HEK293 (cell line): Measurements from ENCODE around the gene BRD3.

ENCODE experiments used
- CTCF ChIA-PET: fragments of 350-600 bp; formaldehyde crosslinking; extraction: SDS; loops from one replicate; lab custom pipeline; 2021; ENCODE audit warnings: antibody characterized with exemption; lab: Yijun Ruan, JAX
- POLR2A ChIA-PET: fragments of 300-600 bp; formaldehyde crosslinking; extraction: SDS; loops from one replicate; lab custom pipeline; 2020; ENCODE audit warnings: antibody characterized with exemption, inconsistent platforms; lab: Yijun Ruan, JAX
- H3K27ac ChIP-seq: fragments of 200-500 bp; sonication (Bioruptor generic); 2 replicates; pipeline ENCODE4 v1.5.1; 2014; ENCODE audit warnings: low read depth, low read length, control low read depth, inconsistent platforms; ENCODE audit errors: extremely low read depth
- H3K36me3 ChIP-seq, 2 experiments: fragments of 200-500 bp in 1 of 2; sonication (Bioruptor generic) in 1 of 2; 1 replicate in 1 of 2; 2 replicates in 1 of 2; pipeline ENCODE4 v1.5.1; 2014 to 2017; ENCODE audit warnings: inconsistent platforms in 2 of 2, low read length in 2 of 2; ENCODE audit not compliant: control insufficient read depth in 2 of 2, insufficient read depth in 1 of 2
- H3K4me1 ChIP-seq: fragments of 200-500 bp; sonication (Bioruptor generic); 2 replicates; pipeline ENCODE4 v1.5.1; 2014; ENCODE audit warnings: mild to moderate bottlenecking, low read length, inconsistent platforms; ENCODE audit not compliant: control insufficient read depth, insufficient read depth
- H3K4me3 ChIP-seq: 2 replicates; pipeline ENCODE4 v1.5.1; 2011; ENCODE audit warnings: low read depth, mild to moderate bottlenecking, control low read depth, low read length, moderate library complexity
- H3K9me3 ChIP-seq: fragments of 200-500 bp; sonication (Bioruptor generic); 2 replicates; pipeline ENCODE4 v1.5.1; 2014; ENCODE audit warnings: low read depth, low read length, inconsistent platforms; ENCODE audit not compliant: control insufficient read depth, insufficient read depth
- CTCF ChIP-seq: fragments of 450-650 bp; formaldehyde crosslinking; IDR thresholded peaks from 2 replicates; pipeline ENCODE4 v1.5.1; 2016; ENCODE audit warnings: missing biosample characterization, missing genetic modification characterization
- GFI1B ChIP-seq: fragments of 450-650 bp; formaldehyde crosslinking; IDR thresholded peaks from 2 replicates; pipeline ENCODE4 v1.5.1; 2016; ENCODE audit warnings: missing biosample characterization, missing genetic modification characterization
- IKZF3 ChIP-seq: fragments of 450-650 bp; IDR thresholded peaks from 2 replicates; pipeline ENCODE4 v1.5.0; 2018; ENCODE audit warnings: missing biosample characterization, mild to moderate bottlenecking, missing genetic modification characterization, moderate library complexity
- KLF10 ChIP-seq: fragments of 450-650 bp; IDR thresholded peaks from 2 replicates; pipeline ENCODE4 v1.5.1; 2018; ENCODE audit warnings: missing biosample characterization, mild to moderate bottlenecking, missing genetic modification characterization
- WT1 ChIP-seq: fragments of 450-650 bp; formaldehyde crosslinking; IDR thresholded peaks from 2 replicates; pipeline ENCODE4 v1.5.1; 2016; ENCODE audit warnings: missing biosample characterization, missing genetic modification characterization
- ZBTB48 ChIP-seq: fragments of 450-650 bp; formaldehyde crosslinking; IDR thresholded peaks from 2 replicates; pipeline ENCODE4 v1.5.1; 2016; ENCODE audit warnings: missing biosample characterization, missing genetic modification characterization
- ZFP3 ChIP-seq: fragments of 450-650 bp; formaldehyde crosslinking; IDR thresholded peaks from 2 replicates; pipeline ENCODE4 v1.5.1; 2016; ENCODE audit warnings: low read depth, missing biosample characterization, missing genetic modification characterization
- ZNF146 ChIP-seq: fragments of 450-650 bp; formaldehyde crosslinking; IDR thresholded peaks from 2 replicates; pipeline ENCODE4 v1.5.1; 2016; ENCODE audit warnings: missing biosample characterization, missing genetic modification characterization
- ZNF433 ChIP-seq: fragments of 450-650 bp; formaldehyde crosslinking; IDR thresholded peaks from 2 replicates; pipeline ENCODE4 v1.5.1; 2016; ENCODE audit warnings: missing biosample characterization, missing genetic modification characterization, low read depth
- ZNF510 ChIP-seq: fragments of 450-650 bp; formaldehyde crosslinking; IDR thresholded peaks from 2 replicates; pipeline ENCODE4 v1.5.1; 2018; ENCODE audit warnings: mild to moderate bottlenecking, missing genetic modification characterization, missing biosample characterization; ENCODE audit not compliant: insufficient replicate concordance
- ZNF521 ChIP-seq: fragments of 450-650 bp; formaldehyde crosslinking; IDR thresholded peaks from 2 replicates; pipeline ENCODE4 v1.5.1; 2017; ENCODE audit warnings: missing biosample characterization, mild to moderate bottlenecking, missing genetic modification characterization
- ZNF623 ChIP-seq: fragments of 450-650 bp; formaldehyde crosslinking; IDR thresholded peaks from 2 replicates; pipeline ENCODE4 v1.5.1; 2016; ENCODE audit warnings: missing biosample characterization, missing genetic modification characterization
- ZNF639 ChIP-seq: fragments of 450-650 bp; formaldehyde crosslinking; IDR thresholded peaks from 2 replicates; pipeline ENCODE4 v1.5.1; 2016; ENCODE audit warnings: missing biosample characterization, missing genetic modification characterization
- ZNF645 ChIP-seq: fragments of 450-650 bp; formaldehyde crosslinking; IDR thresholded peaks from 2 replicates; pipeline ENCODE4; 2016; ENCODE audit warnings: missing biosample characterization, missing genetic modification characterization
- ZNF658 ChIP-seq: fragments of 450-650 bp; formaldehyde crosslinking; IDR thresholded peaks from 2 replicates; pipeline ENCODE4; 2016; ENCODE audit warnings: missing biosample characterization, missing genetic modification characterization
- ZNF660 ChIP-seq: fragments of 450-650 bp; IDR thresholded peaks from 2 replicates; pipeline ENCODE4 v1.5.1; 2018; ENCODE audit warnings: missing biosample characterization, mild to moderate bottlenecking, missing genetic modification characterization
- ZNF664 ChIP-seq: fragments of 450-650 bp; formaldehyde crosslinking; IDR thresholded peaks from 2 replicates; pipeline ENCODE4 v1.5.1; 2016; ENCODE audit warnings: missing biosample characterization, missing genetic modification characterization
- ZNF692 ChIP-seq: fragments of 450-650 bp; formaldehyde crosslinking; IDR thresholded peaks from 2 replicates; pipeline ENCODE4 v1.5.1; 2016; ENCODE audit warnings: missing biosample characterization, missing genetic modification characterization
- ZSCAN23 ChIP-seq: fragments of 450-650 bp; formaldehyde crosslinking; IDR thresholded peaks from 2 replicates; pipeline ENCODE4 v1.5.1; 2016; ENCODE audit warnings: missing biosample characterization, missing genetic modification characterization
- TF ChIP-seq, protein P1 (sequence below): fragments of 450-650 bp; formaldehyde crosslinking; IDR thresholded peaks from 2 replicates; pipeline ENCODE4 v1.5.1; 2016; ENCODE audit warnings: missing biosample characterization, missing genetic modification characterization
- TF ChIP-seq, protein P2 (sequence below): fragments of 450-650 bp; formaldehyde crosslinking; IDR thresholded peaks from 2 replicates; pipeline ENCODE4 v1.5.1; 2016; ENCODE audit warnings: missing biosample characterization, missing genetic modification characterization

BRD3 gene

DNA sequence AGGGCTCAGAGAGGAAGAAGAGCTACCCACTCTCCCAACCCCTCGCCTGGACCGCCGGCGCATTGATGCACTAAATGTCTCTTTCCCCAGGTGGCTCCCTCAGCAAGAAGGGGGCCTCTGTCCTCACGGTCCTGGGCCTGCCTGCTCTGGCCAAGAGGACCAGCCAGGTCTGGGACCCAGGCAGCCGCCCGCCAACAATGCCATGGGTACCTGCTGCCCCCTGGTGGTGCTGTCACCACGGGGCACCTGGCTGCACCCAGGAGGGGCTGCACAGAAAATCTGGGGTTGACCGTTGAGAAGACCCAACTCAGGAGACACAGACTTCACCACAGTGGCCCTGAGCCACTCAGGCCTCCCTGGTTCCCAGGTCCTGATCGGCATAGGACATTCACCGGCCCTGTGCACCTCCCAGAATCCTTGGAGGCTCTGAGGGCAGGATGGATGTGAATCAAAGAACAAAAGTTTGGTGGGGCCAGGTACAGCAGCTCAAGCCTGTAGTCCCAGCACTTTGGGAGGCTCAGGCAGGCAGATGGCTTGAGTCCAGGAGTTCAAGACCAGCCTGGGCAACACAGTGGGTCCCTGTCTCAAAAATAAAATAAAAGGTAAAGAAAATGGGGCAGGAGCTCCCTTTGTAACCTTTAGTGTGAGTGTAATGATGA lies 73.3 kb downstream of the BRD3 start (continued):
- TF ChIP-seq WT1: no peak
- TF ChIP-seq ZNF692 (tag by site-specific recombination): no peak
- 0 out of 2 replicates have a peak, but pooled peaks have one; percentile 42 for TF ChIP-seq ZNF660
- no peak for TF ChIP-seq ZNF510
- no peak for TF ChIP-seq ZNF658
- no peak for TF ChIP-seq ZNF433 (tag by site-specific recombination)
- no peak for TF ChIP-seq ZNF623 (tag by site-specific recombination)

GRCh38 chr9:133993635-133994253 lies 74.1 kb downstream of the BRD3 start:
- ChIA-PET POLR2A (interaction anchor here (0.6 to 1.9 kb wide), 6 partner anchors 95 to 211 kb away, joined by 3 to 14 read pairs (median 4); no protein-coding TSS in a partner anchor), CTCF (interaction anchor here (0.5 to 5.4 kb wide), 54 partner anchors 9 to 949 kb away, joined by 3 to 200 read pairs (median 4); partner anchors contain the start of genes BRD3OS and SARDH)
- Histone ChIP-seq H3K27ac (no peak overlapping the region), H3K4me1 (peaks cover 8% of the 10 kb centered on the region; the same call in 1 of the 2 replicates), H3K4me3 (no peak overlapping the region), H3K9me3 (no peaks in the 10 kb centered on the region), H3K36me3 (no peaks in the 10 kb centered on the region)
- TF ChIP-seq, protein P1, sequence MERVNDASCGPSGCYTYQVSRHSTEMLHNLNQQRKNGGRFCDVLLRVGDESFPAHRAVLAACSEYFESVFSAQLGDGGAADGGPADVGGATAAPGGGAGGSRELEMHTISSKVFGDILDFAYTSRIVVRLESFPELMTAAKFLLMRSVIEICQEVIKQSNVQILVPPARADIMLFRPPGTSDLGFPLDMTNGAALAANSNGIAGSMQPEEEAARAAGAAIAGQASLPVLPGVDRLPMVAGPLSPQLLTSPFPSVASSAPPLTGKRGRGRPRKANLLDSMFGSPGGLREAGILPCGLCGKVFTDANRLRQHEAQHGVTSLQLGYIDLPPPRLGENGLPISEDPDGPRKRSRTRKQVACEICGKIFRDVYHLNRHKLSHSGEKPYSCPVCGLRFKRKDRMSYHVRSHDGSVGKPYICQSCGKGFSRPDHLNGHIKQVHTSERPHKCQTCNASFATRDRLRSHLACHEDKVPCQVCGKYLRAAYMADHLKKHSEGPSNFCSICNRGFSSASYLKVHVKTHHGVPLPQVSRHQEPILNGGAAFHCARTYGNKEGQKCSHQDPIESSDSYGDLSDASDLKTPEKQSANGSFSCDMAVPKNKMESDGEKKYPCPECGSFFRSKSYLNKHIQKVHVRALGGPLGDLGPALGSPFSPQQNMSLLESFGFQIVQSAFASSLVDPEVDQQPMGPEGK: no peak
- TF ChIP-seq CTCF (tag by site-specific recombination) (no peak), ZBTB48 (tag by site-specific recombination) (no peak), ZNF146 (tag by site-specific recombination) (no peak), IKZF3 (tag by site-specific recombination) (no peak)

- Histone ChIP-seq H3K36me3 (no peaks in the 10 kb centered on the region), H3K9me3 (no peaks in the 10 kb centered on the region), H3K27ac (peak overlapping the region; percentile 71; the same call in 1 of the 2 replicates), H3K4me3 (peak overlapping the region; percentile 74), H3K4me1 (peaks cover 8% of the 10 kb centered on the region; the same call in 1 of the 2 replicates)
- ChIA-PET CTCF (interaction anchor here (0.6 to 5.4 kb wide), 38 partner anchors 8 to 819 kb away, joined by 3 to 200 read pairs (median 4); partner anchors contain the start of genes BRD3OS and SARDH), POLR2A (interaction anchor here (0.6 to 1.9 kb wide), 7 partner anchors 52 to 211 kb away, joined by 3 to 14 read pairs (median 3); no protein-coding TSS in a partner anchor)
- TF ChIP-seq KLF10 (tag by site-specific recombination) (peak; percentile 66; the same call in 1 of the 2 replicates), ZNF645 (tag by site-specific recombination) (no peak), ZSCAN23 (tag by site-specific recombination) (no peak), ZNF639 (tag by site-specific recombination) (0 out of 2 replicates have a peak, but pooled peaks have one; percentile 36), ZNF664 (tag by site-specific recombination) (no peak), ZFP3 (tag by site-specific recombination) (no peak), GFI1B (tag by site-specific recombination) (no peak), ZNF521 (tag by site-specific recombination) (no peak)
- TF ChIP-seq, protein P2, sequence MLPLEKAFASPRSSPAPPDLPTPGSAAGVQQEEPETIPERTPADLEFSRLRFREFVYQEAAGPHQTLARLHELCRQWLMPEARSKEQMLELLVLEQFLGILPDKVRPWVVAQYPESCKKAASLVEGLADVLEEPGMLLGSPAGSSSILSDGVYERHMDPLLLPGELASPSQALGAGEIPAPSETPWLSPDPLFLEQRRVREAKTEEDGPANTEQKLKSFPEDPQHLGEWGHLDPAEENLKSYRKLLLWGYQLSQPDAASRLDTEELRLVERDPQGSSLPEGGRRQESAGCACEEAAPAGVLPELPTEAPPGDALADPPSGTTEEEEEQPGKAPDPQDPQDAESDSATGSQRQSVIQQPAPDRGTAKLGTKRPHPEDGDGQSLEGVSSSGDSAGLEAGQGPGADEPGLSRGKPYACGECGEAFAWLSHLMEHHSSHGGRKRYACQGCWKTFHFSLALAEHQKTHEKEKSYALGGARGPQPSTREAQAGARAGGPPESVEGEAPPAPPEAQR: no peak
These were observed 74.8 kb downstream of the BRD3 start for GRCh38 chr9:133992780-133993634.
